Measurements from ENCODE around the gene SEC24C. TPM values are rescaled to one million over a fixed set of nuclear protein-coding genes. Genes with fewer than 3 reads are reported as not detected.

SEC24C gene
- total RNA-seq, 1 experiment from 2014 or later: 54.4 TPM

Other genes with a start within 250 kb of the SEC24C start
- 6.6 and 7.8 TPM in 2 replicates for gene PPP3CB, start 248.3 kb upstream of the SEC24C start, total RNA-seq (2014; rRNA removed; shearing (Covaris generic))
- gene USP54, start 153.0 kb upstream of the SEC24C start, total RNA-seq (2014; rRNA removed; shearing (Covaris generic)): 13.0 and 23.2 TPM in 2 replicates
- 1.2 TPM in 1 of 2 replicates, not detected in the other for gene MYOZ1, start 102.9 kb upstream of the SEC24C start, total RNA-seq (2014; rRNA removed; shearing (Covaris generic))
- not detected in 2 replicates for gene SYNPO2L, start 88.3 kb upstream of the SEC24C start, total RNA-seq (2014; rRNA removed; shearing (Covaris generic))
- 0.55 and 1.5 TPM in 2 replicates for gene AGAP5, start 46.3 kb upstream of the SEC24C start, total RNA-seq (2014; rRNA removed; shearing (Covaris generic))
- gene CHCHD1, start 37.7 kb downstream of the SEC24C start, total RNA-seq (2014; rRNA removed; shearing (Covaris generic)): 65.5 and 76.8 TPM in 2 replicates
- 22.8 and 30.6 TPM in 2 replicates for gene ZSWIM8, start 41.2 kb downstream of the SEC24C start, total RNA-seq (2014; rRNA removed; shearing (Covaris generic))
- gene NDST2, start 67.2 kb downstream of the SEC24C start, total RNA-seq (2014; rRNA removed; shearing (Covaris generic)): 3.7 and 6.9 TPM in 2 replicates
- 9.0 and 11.8 TPM in 2 replicates for gene CAMK2G, start 130.2 kb downstream of the SEC24C start, total RNA-seq (2014; rRNA removed; shearing (Covaris generic))
- 124 and 143 TPM in 2 replicates for gene PLAU, start 166.8 kb downstream of the SEC24C start, total RNA-seq (2014; rRNA removed; shearing (Covaris generic))